ENCODE data around the gene IL18RAP.

- TF ChIP-seq RARB (CRISPR knock-in tag; IDR thresholded peaks at IDR 0.05) (no peak), OSR1 (CRISPR knock-in tag; IDR thresholded peaks at IDR 0.05) (no peak), GLIS3 (CRISPR knock-in tag; IDR thresholded peaks at IDR 0.05) (no peak), TCF4 (CRISPR knock-in tag; IDR thresholded peaks at IDR 0.05; ENCODE audit: borderline replicate concordance) (no peak)
These were observed 14.2 kb downstream of the IL18RAP start for GRCh38 chr2:102437122-102437521.

Data from SK-N-SH treated with all-trans-retinoic acid at 6 μM for 48 hours (cell line).